Spinal cord (tissue), 10 donors: ENCODE data around the gene RHD. TPM values are rescaled to one million over a fixed set of nuclear protein-coding genes. Genes with fewer than 3 reads are reported as not detected.

Experiments used
- DNase-seq, 6 donors: peaks; one replicate each; pipeline versions ENCODE4 v3.0.0 to v3.0.0-alpha.2; 2013 to 2015; ENCODE audit warnings: low spot score in 6 of 6, low read depth in 4 of 6
- H3K27ac ChIP-seq: one replicate; pipeline ENCODE4 v1.5.1; 2013; ENCODE audit warnings: low read depth, low read length, control low read depth
- H3K27me3 ChIP-seq: one replicate; pipeline ENCODE4 v1.6.1; 2013; ENCODE audit warnings: low read length; ENCODE audit not compliant: control insufficient read depth, insufficient read depth
- H3K36me3 ChIP-seq: one replicate; pipeline ENCODE4 v1.6.1; 2013; ENCODE audit warnings: low read length; ENCODE audit not compliant: control insufficient read depth, insufficient read depth
- H3K4me1 ChIP-seq: one replicate; pipeline ENCODE4 v1.6.1; 2013; ENCODE audit warnings: low read length; ENCODE audit not compliant: control insufficient read depth, insufficient read depth
- H3K4me3 ChIP-seq: one replicate; pipeline ENCODE4 v1.5.1; 2013; ENCODE audit warnings: low read depth, low read length, control low read depth
- H3K9me3 ChIP-seq: one replicate; pipeline ENCODE4 v1.6.1; 2013; ENCODE audit warnings: low read length; ENCODE audit not compliant: control insufficient read depth, insufficient read depth
- WGBS: methylation state at CpG from one replicate; pipeline ENCODE4 v1.1.5; 2013; ENCODE audit warnings: missing lambda C conversion rate; ENCODE audit not compliant: insufficient coverage; 5-methylcytosine and 5-hydroxymethylcytosine counted together
- polyA plus RNA-seq, 2 donors: library from polyadenylated mRNA; unstranded; fragments of 120-200 nt; gene quantifications; one replicate each; pipeline ENCODE4 v1.2.1, GENCODE V29; 2013; ENCODE audit not compliant: insufficient read length in 2 of 2
- total RNA-seq, 2 donors: library from RNA; depleted of rRNA in 1 of 2; stranded (reverse); fragments of 120-200 nt in 1 of 2; fragments of >200 nt in 1 of 2; gene quantifications; one replicate each; pipeline versions ENCODE4 v1.2.3 to v1.2.4, GENCODE V29; 2013 to 2014
- donor health status: healthy.

Gene RHD
- total and polyA plus RNA-seq, 4 donors: 0.63 to 3.0 (median 1.3) TPM

- DNase-seq: no peak
- Histone ChIP-seq H3K4me1 (peaks cover 5% of the 10 kb centered on the region), H3K27ac (no peak overlapping the region), H3K4me3 (no peak overlapping the region), H3K36me3 (peaks cover 17% of the 10 kb centered on the region), H3K27me3 (no peaks in the 10 kb centered on the region), H3K9me3 (no peaks in the 10 kb centered on the region)
- WGBS: 92% methylated on average over 4 of the region's 6 CpGs
These were observed 69.4 kb downstream of the RHD start for GRCh38 chr1:25341746-25342145.

- Histone ChIP-seq H3K9me3 (no peaks in the 10 kb centered on the region), H3K27ac (no peak overlapping the region), H3K4me3 (no peak overlapping the region), H3K36me3 (peaks cover 17% of the 10 kb centered on the region), H3K27me3 (no peaks in the 10 kb centered on the region), H3K4me1 (peaks cover 5% of the 10 kb centered on the region)
- WGBS: no CpG with 5 or more reads among the region's 1 CpG
- no peak for DNase-seq
These were observed 70.5 kb downstream of the RHD start for GRCh38 chr1:25342846-25343245.

GRCh38 chr1:25343872-25344271, 71.6 kb downstream of the RHD start:
- H3K4me1 ChIP-seq: peaks cover 5% of the 10 kb centered on the region
- WGBS: 90% methylated on average over 3 of the region's 4 CpGs
- H3K27ac ChIP-seq: no peak overlapping the region
- H3K9me3 ChIP-seq: no peaks in the 10 kb centered on the region
- H3K36me3 ChIP-seq: peaks cover 23% of the 10 kb centered on the region
- no peak for DNase-seq
- no peaks in the 10 kb centered on the region for H3K27me3 ChIP-seq
- H3K4me3 ChIP-seq: no peak overlapping the region

GRCh38 chr1:25347556-25347955, 75.2 kb downstream of the RHD start:
- Histone ChIP-seq H3K27me3 (no peaks in the 10 kb centered on the region), H3K36me3 (peaks cover 35% of the 10 kb centered on the region), H3K4me1 (no peaks in the 10 kb centered on the region), H3K27ac (no peak overlapping the region), H3K9me3 (no peaks in the 10 kb centered on the region), H3K4me3 (no peak overlapping the region)
- no peak for DNase-seq
- no CpG with 5 or more reads among the region's 2 CpGs for WGBS

GRCh38 chr1:25349606-25350005, 77.3 kb downstream of the RHD start:
- Histone ChIP-seq H3K36me3 (peaks cover 41% of the 10 kb centered on the region), H3K4me3 (no peak overlapping the region), H3K27me3 (no peaks in the 10 kb centered on the region), H3K4me1 (no peaks in the 10 kb centered on the region), H3K9me3 (no peaks in the 10 kb centered on the region), H3K27ac (no peak overlapping the region)
- WGBS: 100% methylated on average over 1 of the region's 3 CpGs
- DNase-seq: no peak

- no peak overlapping the region for H3K4me3 ChIP-seq
- no peak for DNase-seq
- no peaks in the 10 kb centered on the region for H3K4me1 ChIP-seq
- H3K9me3 ChIP-seq: no peaks in the 10 kb centered on the region
- H3K27me3 ChIP-seq: no peaks in the 10 kb centered on the region
- WGBS: 90% methylated on average over 6 of the region's 6 CpGs
- no peak overlapping the region for H3K27ac ChIP-seq
- H3K36me3 ChIP-seq: peaks cover 39% of the 10 kb centered on the region
These were observed 83.6 kb downstream of the RHD start for GRCh38 chr1:25355841-25356395.

GRCh38 chr1:25356441-25356840, 84.1 kb downstream of the RHD start:
- Histone ChIP-seq H3K27me3 (no peaks in the 10 kb centered on the region), H3K9me3 (no peaks in the 10 kb centered on the region), H3K4me1 (no peaks in the 10 kb centered on the region), H3K4me3 (no peak overlapping the region), H3K27ac (no peak overlapping the region), H3K36me3 (peaks cover 37% of the 10 kb centered on the region)
- DNase-seq: no peak

- peaks cover 37% of the 10 kb centered on the region for H3K36me3 ChIP-seq
- DNase-seq: no peak
These were observed 84.5 kb downstream of the RHD start for GRCh38 chr1:25356848-25357247.

GRCh38 chr1:25360596-25361581, 88.6 kb downstream of the RHD start:
- Histone ChIP-seq H3K4me3 (no peak overlapping the region), H3K9me3 (no peaks in the 10 kb centered on the region), H3K27me3 (no peaks in the 10 kb centered on the region), H3K4me1 (no peaks in the 10 kb centered on the region), H3K36me3 (peaks cover 15% of the 10 kb centered on the region), H3K27ac (no peak overlapping the region)
- DNase-seq: no peak
- WGBS: 100% methylated on average over 3 of the region's 7 CpGs

More at GRCh38 chr1:25356848-25357247, 84.5 kb downstream of the RHD start:
- H3K27ac ChIP-seq: no peak overlapping the region
- H3K9me3 ChIP-seq: no peaks in the 10 kb centered on the region
- H3K27me3 ChIP-seq: no peaks in the 10 kb centered on the region
- WGBS: no CpG with 5 or more reads among the region's 1 CpG
- H3K4me3 ChIP-seq: no peak overlapping the region
- H3K4me1 ChIP-seq: no peaks in the 10 kb centered on the region

GRCh38 chr1:25361901-25362300, 89.6 kb downstream of the RHD start:
- peaks cover 15% of the 10 kb centered on the region for H3K36me3 ChIP-seq
- WGBS: 50% methylated on average over 2 of the region's 2 CpGs
- no peak overlapping the region for H3K27ac ChIP-seq
- no peaks in the 10 kb centered on the region for H3K4me1 ChIP-seq
- no peak for DNase-seq
- H3K9me3 ChIP-seq: no peaks in the 10 kb centered on the region
- H3K4me3 ChIP-seq: no peak overlapping the region
- H3K27me3 ChIP-seq: no peaks in the 10 kb centered on the region
